ENCODE results near the gene IGLL1. TPM values are rescaled to one million over a fixed set of nuclear protein-coding genes. Genes with fewer than 3 reads are reported as not detected.

Gene IGLL1

Small RNA genes within 50 kb of the gene (small RNA-seq; reads per million reads assigned to genes)
- not detected for gene AP000346.3 (ENCODE audit: low read depth)
